K562 (cell line): ENCODE measurements around the gene DGCR8. TPM values are rescaled to one million over a fixed set of nuclear protein-coding genes. Genes with fewer than 3 reads are reported as not detected.
A peak's percentile ranks its signal among the peaks of the same experiment; 100 is the strongest.

ENCODE experiments used
- CREM ChIP-seq: IDR thresholded peaks from 2 replicates; pipeline ENCODE4 v1.6.1; 2014; ENCODE audit warnings: antibody characterized with exemption, low read depth
- EP300 ChIP-seq: IDR thresholded peaks from 2 replicates; pipeline ENCODE4 v1.6.1; 2012; ENCODE audit warnings: low read length, improper control_type of control experiment
- EP400 ChIP-seq: fragments of 450-650 bp; IDR thresholded peaks from 2 replicates; pipeline ENCODE4 v1.6.1; 2017; ENCODE audit warnings: antibody characterized with exemption, mild to moderate bottlenecking, moderate library complexity
- FIP1L1 ChIP-seq: fragments of 200-400 bp; formaldehyde crosslinking; IDR thresholded peaks from 2 replicates; pipeline ENCODE4 v1.6.1; 2018; ENCODE audit warnings: mild to moderate bottlenecking, low read depth, low read length; ENCODE audit not compliant: poor library complexity, severe bottlenecking
- L3MBTL2 ChIP-seq: fragments of 450-650 bp; IDR thresholded peaks from 2 replicates; pipeline ENCODE4 v1.6.1; 2016; ENCODE audit warnings: mild to moderate bottlenecking, moderate library complexity
- PML ChIP-seq: IDR thresholded peaks from 2 replicates; pipeline ENCODE4 v1.6.1; 2012; ENCODE audit warnings: low read length, inconsistent platforms
- PURB ChIP-seq: sonication (generic); formaldehyde crosslinking; IDR thresholded peaks from 2 replicates; pipeline ENCODE4 v1.9.0; 2021; ENCODE audit warnings: low read depth, mild to moderate bottlenecking, missing genetic modification reagents
- STAG1 ChIP-seq: sonication (generic); formaldehyde crosslinking; IDR thresholded peaks from 2 replicates; pipeline ENCODE4 v1.5.0; 2020; ENCODE audit warnings: missing genetic modification reagents, borderline replicate concordance
- TEAD4 ChIP-seq, 2 experiments: sonication (generic) in 1 of 2; formaldehyde crosslinking in 1 of 2; IDR thresholded peaks; 2 replicates each; pipeline versions ENCODE4 v1.6.1 to v1.8.0; 2012 to 2022; ENCODE audit warnings: borderline replicate concordance in 1 of 2, inconsistent platforms in 1 of 2, low read length in 1 of 2, mild to moderate bottlenecking in 1 of 2, missing genetic modification reagents in 1 of 2
- ZNF24 ChIP-seq: fragments of 450-650 bp; IDR thresholded peaks from 2 replicates; pipeline ENCODE4 v1.6.1; 2016
- ZNF445 ChIP-seq: fragments of 250-450 bp; sonication (Bioruptor Pico); IDR thresholded peaks from 2 replicates; pipeline ENCODE4 v1.4.0; 2020; ENCODE audit warnings: low read depth, mild to moderate bottlenecking, moderate library complexity
- ZNF589 ChIP-seq: fragments of 200-800 bp; sonication (Bioruptor generic); IDR thresholded peaks from 2 replicates; pipeline ENCODE4 v1.6.1; 2016; ENCODE audit warnings: low read depth, missing genetic modification characterization, missing compliant biosample characterization
- polyA plus RNA-seq, 8 experiments: library from polyadenylated mRNA; depleted of rRNA in 4 of 8; stranded (reverse) in 5 of 8; unstranded in 3 of 8; fragments of >200 nt; fragmentation: Nextera tagmentation in 2 of 8; fragmentation: Illumina TruSeq in 1 of 8; extraction: Ambion mirVana in 2 of 8; extraction: Trizol in 1 of 8; gene quantifications; 2 replicates each; pipeline versions ENCODE4 v1.2.1 to v1.2.3, GENCODE V29; 2011 to 2014; ENCODE audit warnings: inconsistent platforms in 1 of 8, missing spikeins in 1 of 8
- total RNA-seq, 7 experiments: library from RNA; depleted of rRNA in 6 of 7; stranded (reverse); fragments of >200 nt in 6 of 7; fragmentation: Illumina TruSeq in 2 of 7; extraction: Trizol in 2 of 7; gene quantifications; 2 replicates each; pipeline versions ENCODE4 v1.2.1 to v1.2.3, GENCODE V29; 2011 to 2021; ENCODE audit warnings: low replicate concordance in 1 of 7
- TF ChIP-seq, protein P1 (sequence below): fragments of 250-450 bp; sonication (Bioruptor Pico); IDR thresholded peaks from 2 replicates; pipeline ENCODE4 v1.9.0; 2021; ENCODE audit warnings: mild to moderate bottlenecking, inconsistent platforms
- TF ChIP-seq, protein P2 (sequence below): sonication (generic); formaldehyde crosslinking; IDR thresholded peaks from 2 replicates; pipeline ENCODE4 v1.8.0; 2022; ENCODE audit warnings: mild to moderate bottlenecking, missing genetic modification reagents
- TF ChIP-seq, protein P3 (sequence below): sonication (generic); formaldehyde crosslinking; IDR thresholded peaks from 2 replicates; pipeline ENCODE4 v1.8.1; 2023; ENCODE audit warnings: mild to moderate bottlenecking, missing genetic modification reagents
- TF ChIP-seq, protein P4 (sequence below): fragments of 250-450 bp; sonication (Bioruptor Pico); IDR thresholded peaks from 2 replicates; pipeline ENCODE4 v1.4.0; 2020; ENCODE audit warnings: borderline replicate concordance

DGCR8 gene
- total and polyA plus RNA-seq, 9 of the 15 experiments (the other 6 are each of a cell fraction or from before 2014, with no cell fraction given): 5.9 to 144 (median 80.1) TPM

DNA sequence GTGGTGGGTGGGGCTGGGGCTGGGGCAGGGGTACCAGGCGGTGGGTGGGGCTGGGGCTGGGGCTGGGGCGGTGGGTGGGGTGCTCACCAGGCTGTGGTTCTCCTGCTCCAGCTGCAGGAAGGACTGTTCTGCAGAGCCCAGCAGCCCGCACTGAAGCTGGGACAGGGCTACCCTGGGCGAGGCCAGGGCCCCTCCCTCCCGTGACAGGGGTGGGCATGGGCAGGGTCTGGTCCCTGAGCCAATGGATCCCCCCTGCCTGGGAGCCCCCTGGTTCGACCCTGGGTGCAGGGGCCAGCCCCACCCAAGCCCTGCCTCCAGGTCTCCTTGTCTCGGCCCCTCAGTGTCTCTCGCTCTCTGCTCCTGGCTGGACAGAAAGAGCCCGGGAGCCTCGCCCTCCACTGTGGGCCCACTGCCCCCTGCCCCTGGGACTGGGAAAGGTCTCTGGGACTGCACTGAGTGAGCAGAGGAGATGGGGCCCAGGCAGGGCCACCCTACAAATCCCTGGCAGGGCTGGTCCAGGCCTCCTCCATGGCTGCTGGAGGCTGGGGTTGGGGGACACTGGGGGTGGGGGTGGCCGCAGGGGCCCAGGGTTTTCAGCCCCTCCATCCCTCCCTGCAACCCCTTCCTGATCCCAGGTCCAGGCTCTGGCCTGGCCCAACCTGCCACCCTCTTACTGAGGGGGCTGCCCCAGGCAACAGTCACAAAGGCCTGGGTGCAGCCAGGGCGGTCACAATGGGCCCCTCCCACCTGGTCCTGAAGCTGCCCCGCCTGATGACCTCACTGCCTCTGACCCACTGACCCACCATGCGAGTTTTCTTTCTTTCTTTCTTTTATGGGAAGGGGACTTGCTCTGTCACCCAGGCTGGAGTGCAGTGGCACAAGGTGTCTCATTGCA lies 70.6 kb downstream of the DGCR8 start, which contains the start of gene CCDC188 (continued):
- no peak for TF ChIP-seq TEAD4 (IDR thresholded peaks at IDR 0.05; ENCODE audit: low read length)
- TF ChIP-seq TEAD4 (CRISPR knock-in tag; IDR thresholded peaks at IDR 0.05; ENCODE audit: borderline replicate concordance): 0 out of 2 replicates have a peak, but pooled peaks have one; percentile 18
- peak; percentile 39 for TF ChIP-seq STAG1 (CRISPR knock-in tag)
- no peak for TF ChIP-seq FIP1L1
- TF ChIP-seq PML: no peak
- no peak for TF ChIP-seq ZNF589 (CRISPR knock-in tag)
- no peak for TF ChIP-seq CREM
- TF ChIP-seq, protein P1, sequence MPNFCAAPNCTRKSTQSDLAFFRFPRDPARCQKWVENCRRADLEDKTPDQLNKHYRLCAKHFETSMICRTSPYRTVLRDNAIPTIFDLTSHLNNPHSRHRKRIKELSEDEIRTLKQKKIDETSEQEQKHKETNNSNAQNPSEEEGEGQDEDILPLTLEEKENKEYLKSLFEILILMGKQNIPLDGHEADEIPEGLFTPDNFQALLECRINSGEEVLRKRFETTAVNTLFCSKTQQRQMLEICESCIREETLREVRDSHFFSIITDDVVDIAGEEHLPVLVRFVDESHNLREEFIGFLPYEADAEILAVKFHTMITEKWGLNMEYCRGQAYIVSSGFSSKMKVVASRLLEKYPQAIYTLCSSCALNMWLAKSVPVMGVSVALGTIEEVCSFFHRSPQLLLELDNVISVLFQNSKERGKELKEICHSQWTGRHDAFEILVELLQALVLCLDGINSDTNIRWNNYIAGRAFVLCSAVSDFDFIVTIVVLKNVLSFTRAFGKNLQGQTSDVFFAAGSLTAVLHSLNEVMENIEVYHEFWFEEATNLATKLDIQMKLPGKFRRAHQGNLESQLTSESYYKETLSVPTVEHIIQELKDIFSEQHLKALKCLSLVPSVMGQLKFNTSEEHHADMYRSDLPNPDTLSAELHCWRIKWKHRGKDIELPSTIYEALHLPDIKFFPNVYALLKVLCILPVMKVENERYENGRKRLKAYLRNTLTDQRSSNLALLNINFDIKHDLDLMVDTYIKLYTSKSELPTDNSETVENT (CRISPR knock-in tag): 0 out of 2 replicates have a peak, but pooled peaks have one; percentile 34
- no peak for TF ChIP-seq L3MBTL2
- TF ChIP-seq ZNF24: no peak
- TF ChIP-seq, protein P2, sequence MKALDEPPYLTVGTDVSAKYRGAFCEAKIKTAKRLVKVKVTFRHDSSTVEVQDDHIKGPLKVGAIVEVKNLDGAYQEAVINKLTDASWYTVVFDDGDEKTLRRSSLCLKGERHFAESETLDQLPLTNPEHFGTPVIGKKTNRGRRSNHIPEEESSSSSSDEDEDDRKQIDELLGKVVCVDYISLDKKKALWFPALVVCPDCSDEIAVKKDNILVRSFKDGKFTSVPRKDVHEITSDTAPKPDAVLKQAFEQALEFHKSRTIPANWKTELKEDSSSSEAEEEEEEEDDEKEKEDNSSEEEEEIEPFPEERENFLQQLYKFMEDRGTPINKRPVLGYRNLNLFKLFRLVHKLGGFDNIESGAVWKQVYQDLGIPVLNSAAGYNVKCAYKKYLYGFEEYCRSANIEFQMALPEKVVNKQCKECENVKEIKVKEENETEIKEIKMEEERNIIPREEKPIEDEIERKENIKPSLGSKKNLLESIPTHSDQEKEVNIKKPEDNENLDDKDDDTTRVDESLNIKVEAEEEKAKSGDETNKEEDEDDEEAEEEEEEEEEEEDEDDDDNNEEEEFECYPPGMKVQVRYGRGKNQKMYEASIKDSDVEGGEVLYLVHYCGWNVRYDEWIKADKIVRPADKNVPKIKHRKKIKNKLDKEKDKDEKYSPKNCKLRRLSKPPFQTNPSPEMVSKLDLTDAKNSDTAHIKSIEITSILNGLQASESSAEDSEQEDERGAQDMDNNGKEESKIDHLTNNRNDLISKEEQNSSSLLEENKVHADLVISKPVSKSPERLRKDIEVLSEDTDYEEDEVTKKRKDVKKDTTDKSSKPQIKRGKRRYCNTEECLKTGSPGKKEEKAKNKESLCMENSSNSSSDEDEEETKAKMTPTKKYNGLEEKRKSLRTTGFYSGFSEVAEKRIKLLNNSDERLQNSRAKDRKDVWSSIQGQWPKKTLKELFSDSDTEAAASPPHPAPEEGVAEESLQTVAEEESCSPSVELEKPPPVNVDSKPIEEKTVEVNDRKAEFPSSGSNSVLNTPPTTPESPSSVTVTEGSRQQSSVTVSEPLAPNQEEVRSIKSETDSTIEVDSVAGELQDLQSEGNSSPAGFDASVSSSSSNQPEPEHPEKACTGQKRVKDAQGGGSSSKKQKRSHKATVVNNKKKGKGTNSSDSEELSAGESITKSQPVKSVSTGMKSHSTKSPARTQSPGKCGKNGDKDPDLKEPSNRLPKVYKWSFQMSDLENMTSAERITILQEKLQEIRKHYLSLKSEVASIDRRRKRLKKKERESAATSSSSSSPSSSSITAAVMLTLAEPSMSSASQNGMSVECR (CRISPR knock-in tag): 0 out of 2 replicates have a peak, but pooled peaks have one; percentile 30
- TF ChIP-seq, protein P3, sequence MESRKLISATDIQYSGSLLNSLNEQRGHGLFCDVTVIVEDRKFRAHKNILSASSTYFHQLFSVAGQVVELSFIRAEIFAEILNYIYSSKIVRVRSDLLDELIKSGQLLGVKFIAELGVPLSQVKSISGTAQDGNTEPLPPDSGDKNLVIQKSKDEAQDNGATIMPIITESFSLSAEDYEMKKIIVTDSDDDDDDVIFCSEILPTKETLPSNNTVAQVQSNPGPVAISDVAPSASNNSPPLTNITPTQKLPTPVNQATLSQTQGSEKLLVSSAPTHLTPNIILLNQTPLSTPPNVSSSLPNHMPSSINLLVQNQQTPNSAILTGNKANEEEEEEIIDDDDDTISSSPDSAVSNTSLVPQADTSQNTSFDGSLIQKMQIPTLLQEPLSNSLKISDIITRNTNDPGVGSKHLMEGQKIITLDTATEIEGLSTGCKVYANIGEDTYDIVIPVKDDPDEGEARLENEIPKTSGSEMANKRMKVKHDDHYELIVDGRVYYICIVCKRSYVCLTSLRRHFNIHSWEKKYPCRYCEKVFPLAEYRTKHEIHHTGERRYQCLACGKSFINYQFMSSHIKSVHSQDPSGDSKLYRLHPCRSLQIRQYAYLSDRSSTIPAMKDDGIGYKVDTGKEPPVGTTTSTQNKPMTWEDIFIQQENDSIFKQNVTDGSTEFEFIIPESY (CRISPR knock-in tag): no peak
- TF ChIP-seq ZNF445 (CRISPR knock-in tag): no peak
- 0 out of 2 replicates have a peak, but pooled peaks have one; percentile 51 for TF ChIP-seq PURB (CRISPR knock-in tag)
- TF ChIP-seq, protein P4, sequence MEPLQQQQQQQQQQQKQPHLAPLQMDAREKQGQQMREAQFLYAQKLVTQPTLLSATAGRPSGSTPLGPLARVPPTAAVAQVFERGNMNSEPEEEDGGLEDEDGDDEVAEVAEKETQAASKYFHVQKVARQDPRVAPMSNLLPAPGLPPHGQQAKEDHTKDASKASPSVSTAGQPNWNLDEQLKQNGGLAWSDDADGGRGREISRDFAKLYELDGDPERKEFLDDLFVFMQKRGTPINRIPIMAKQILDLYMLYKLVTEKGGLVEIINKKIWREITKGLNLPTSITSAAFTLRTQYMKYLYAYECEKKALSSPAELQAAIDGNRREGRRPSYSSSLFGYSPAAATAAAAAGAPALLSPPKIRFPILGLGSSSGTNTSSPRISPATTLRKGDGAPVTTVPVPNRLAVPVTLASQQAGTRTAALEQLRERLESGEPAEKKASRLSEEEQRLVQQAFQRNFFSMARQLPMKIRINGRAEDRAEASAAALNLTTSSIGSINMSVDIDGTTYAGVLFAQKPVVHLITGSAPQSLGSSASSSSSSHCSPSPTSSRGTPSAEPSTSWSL (CRISPR knock-in tag): no peak
- TF ChIP-seq EP300: no peak
- no peak for TF ChIP-seq EP400
